ENCODE results near the gene ZNRF1.

- TF ChIP-seq EZH2 (IDR thresholded peaks at IDR 0.05) (no peak), POLR2AphosphoS5 (IDR thresholded peaks at IDR 0.05; ENCODE audit: borderline replicate concordance, low read depth, low read length) (no peak), FOXP2 (optimal IDR thresholded peaks at IDR 0.05; ENCODE audit: control extremely low read depth, extremely low read length, insufficient read depth) (no peak)
These were observed 55.1 kb downstream of the ZNRF1 start for GRCh38 chr16:75053791-75054555.
